Measurements from ENCODE around the gene SLC35F3. TPM values are rescaled to one million over a fixed set of nuclear protein-coding genes. Genes with fewer than 3 reads are reported as not detected.

Gene SLC35F3
- polyA plus RNA-seq, 1 of the 3 experiments (the other 2 are of a cell fraction) = 0.87 TPM

GRCh38 chr1:234091065-234091401, 186.6 kb downstream of the SLC35F3 start:
- CTCF ChIA-PET = interaction anchor here (0.9 to 1.7 kb wide), 2 partner anchors 16 to 24 kb away, joined by 4 to 5 read pairs; no protein-coding TSS in a partner anchor
- TF ChIP-seq, protein P1, sequence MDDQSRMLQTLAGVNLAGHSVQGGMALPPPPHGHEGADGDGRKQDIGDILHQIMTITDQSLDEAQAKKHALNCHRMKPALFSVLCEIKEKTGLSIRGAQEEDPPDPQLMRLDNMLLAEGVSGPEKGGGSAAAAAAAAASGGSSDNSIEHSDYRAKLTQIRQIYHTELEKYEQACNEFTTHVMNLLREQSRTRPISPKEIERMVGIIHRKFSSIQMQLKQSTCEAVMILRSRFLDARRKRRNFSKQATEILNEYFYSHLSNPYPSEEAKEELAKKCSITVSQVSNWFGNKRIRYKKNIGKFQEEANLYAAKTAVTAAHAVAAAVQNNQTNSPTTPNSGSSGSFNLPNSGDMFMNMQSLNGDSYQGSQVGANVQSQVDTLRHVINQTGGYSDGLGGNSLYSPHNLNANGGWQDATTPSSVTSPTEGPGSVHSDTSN (IDR thresholded peaks at IDR 0.05) = no peak
- TF ChIP-seq GATA2 (CRISPR knock-in tag; IDR thresholded peaks at IDR 0.05) (no peak), SIN3A (IDR thresholded peaks at IDR 0.05; ENCODE audit: borderline replicate concordance, low read depth, low read length) (no peak), MEF2A (IDR thresholded peaks at IDR 0.05; ENCODE audit: borderline replicate concordance, low read depth) (no peak), POLR2AphosphoS5 (IDR thresholded peaks at IDR 0.05; ENCODE audit: low read depth, low read length) (no peak), EP300 (IDR thresholded peaks at IDR 0.05; ENCODE audit: borderline replicate concordance in 1 of 2, low read depth in 1 of 2, low read length in 1 of 2) (no peak), GABPA (IDR thresholded peaks at IDR 0.05; ENCODE audit: low read depth) (no peak), RXRA (IDR thresholded peaks at IDR 0.05; ENCODE audit: borderline replicate concordance, low read depth) (no peak), FOXJ3 (CRISPR knock-in tag; IDR thresholded peaks at IDR 0.05) (no peak), ELF1 (IDR thresholded peaks at IDR 0.05) (no peak), TEAD4 (IDR thresholded peaks at IDR 0.05; ENCODE audit: borderline replicate concordance, insufficient read depth) (no peak)
- TF ChIP-seq, protein P2, sequence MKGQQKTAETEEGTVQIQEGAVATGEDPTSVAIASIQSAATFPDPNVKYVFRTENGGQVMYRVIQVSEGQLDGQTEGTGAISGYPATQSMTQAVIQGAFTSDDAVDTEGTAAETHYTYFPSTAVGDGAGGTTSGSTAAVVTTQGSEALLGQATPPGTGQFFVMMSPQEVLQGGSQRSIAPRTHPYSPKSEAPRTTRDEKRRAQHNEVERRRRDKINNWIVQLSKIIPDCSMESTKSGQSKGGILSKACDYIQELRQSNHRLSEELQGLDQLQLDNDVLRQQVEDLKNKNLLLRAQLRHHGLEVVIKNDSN (IDR thresholded peaks at IDR 0.05; ENCODE audit: borderline replicate concordance, low read depth) = no peak
- TF ChIP-seq, protein P3, sequence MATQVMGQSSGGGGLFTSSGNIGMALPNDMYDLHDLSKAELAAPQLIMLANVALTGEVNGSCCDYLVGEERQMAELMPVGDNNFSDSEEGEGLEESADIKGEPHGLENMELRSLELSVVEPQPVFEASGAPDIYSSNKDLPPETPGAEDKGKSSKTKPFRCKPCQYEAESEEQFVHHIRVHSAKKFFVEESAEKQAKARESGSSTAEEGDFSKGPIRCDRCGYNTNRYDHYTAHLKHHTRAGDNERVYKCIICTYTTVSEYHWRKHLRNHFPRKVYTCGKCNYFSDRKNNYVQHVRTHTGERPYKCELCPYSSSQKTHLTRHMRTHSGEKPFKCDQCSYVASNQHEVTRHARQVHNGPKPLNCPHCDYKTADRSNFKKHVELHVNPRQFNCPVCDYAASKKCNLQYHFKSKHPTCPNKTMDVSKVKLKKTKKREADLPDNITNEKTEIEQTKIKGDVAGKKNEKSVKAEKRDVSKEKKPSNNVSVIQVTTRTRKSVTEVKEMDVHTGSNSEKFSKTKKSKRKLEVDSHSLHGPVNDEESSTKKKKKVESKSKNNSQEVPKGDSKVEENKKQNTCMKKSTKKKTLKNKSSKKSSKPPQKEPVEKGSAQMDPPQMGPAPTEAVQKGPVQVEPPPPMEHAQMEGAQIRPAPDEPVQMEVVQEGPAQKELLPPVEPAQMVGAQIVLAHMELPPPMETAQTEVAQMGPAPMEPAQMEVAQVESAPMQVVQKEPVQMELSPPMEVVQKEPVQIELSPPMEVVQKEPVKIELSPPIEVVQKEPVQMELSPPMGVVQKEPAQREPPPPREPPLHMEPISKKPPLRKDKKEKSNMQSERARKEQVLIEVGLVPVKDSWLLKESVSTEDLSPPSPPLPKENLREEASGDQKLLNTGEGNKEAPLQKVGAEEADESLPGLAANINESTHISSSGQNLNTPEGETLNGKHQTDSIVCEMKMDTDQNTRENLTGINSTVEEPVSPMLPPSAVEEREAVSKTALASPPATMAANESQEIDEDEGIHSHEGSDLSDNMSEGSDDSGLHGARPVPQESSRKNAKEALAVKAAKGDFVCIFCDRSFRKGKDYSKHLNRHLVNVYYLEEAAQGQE (IDR thresholded peaks at IDR 0.05; ENCODE audit: low read depth, low read length) = no peak
- TF ChIP-seq, protein P4, sequence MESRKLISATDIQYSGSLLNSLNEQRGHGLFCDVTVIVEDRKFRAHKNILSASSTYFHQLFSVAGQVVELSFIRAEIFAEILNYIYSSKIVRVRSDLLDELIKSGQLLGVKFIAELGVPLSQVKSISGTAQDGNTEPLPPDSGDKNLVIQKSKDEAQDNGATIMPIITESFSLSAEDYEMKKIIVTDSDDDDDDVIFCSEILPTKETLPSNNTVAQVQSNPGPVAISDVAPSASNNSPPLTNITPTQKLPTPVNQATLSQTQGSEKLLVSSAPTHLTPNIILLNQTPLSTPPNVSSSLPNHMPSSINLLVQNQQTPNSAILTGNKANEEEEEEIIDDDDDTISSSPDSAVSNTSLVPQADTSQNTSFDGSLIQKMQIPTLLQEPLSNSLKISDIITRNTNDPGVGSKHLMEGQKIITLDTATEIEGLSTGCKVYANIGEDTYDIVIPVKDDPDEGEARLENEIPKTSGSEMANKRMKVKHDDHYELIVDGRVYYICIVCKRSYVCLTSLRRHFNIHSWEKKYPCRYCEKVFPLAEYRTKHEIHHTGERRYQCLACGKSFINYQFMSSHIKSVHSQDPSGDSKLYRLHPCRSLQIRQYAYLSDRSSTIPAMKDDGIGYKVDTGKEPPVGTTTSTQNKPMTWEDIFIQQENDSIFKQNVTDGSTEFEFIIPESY (IDR thresholded peaks at IDR 0.05; ENCODE audit: borderline replicate concordance, low read depth) = no peak
- TF ChIP-seq, protein P5, sequence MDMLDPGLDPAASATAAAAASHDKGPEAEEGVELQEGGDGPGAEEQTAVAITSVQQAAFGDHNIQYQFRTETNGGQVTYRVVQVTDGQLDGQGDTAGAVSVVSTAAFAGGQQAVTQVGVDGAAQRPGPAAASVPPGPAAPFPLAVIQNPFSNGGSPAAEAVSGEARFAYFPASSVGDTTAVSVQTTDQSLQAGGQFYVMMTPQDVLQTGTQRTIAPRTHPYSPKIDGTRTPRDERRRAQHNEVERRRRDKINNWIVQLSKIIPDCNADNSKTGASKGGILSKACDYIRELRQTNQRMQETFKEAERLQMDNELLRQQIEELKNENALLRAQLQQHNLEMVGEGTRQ (IDR thresholded peaks at IDR 0.05; ENCODE audit: borderline replicate concordance, low read depth, low read length) = no peak
- H3K4me3 ChIP-seq (ENCODE audit: low read depth in 2 of 2, low read length in 1 of 2) = no peak overlapping the region
- no peak overlapping the region for H3K9ac ChIP-seq
- no peaks in the 10 kb centered on the region for H3F3A ChIP-seq (replicated peaks; ENCODE audit: insufficient read depth)
- H3K9me2 ChIP-seq = no peaks in the 10 kb centered on the region
- H3K9me3 ChIP-seq = no peaks in the 10 kb centered on the region
- no peak overlapping the region for H3K4me2 ChIP-seq
- no peak for DNase-seq
- no peaks in the 10 kb centered on the region for H3K36me3 ChIP-seq (replicated peaks in 1 of 2; ENCODE audit: control insufficient read depth in 1 of 2, insufficient read depth in 2 of 2, low read length in 1 of 2)
- no peaks in the 10 kb centered on the region; the same call in 1 of the 2 replicates for H3K27me3 ChIP-seq (ENCODE audit: insufficient read depth)
- 31% methylated on average over 2 of the region's 2 CpGs for WGBS (ENCODE audit: low lambda C conversion rate)
- H3K27ac ChIP-seq (ENCODE audit: low read depth in 2 of 2, low read length in 1 of 2) = no peak overlapping the region
- H3K4me1 ChIP-seq (ENCODE audit: control insufficient read depth in 1 of 2, insufficient read depth in 2 of 2, low read depth in 1 of 2, low read length in 1 of 2) = peaks cover 0 to 12% of the 10 kb centered on the region in 2 experiments; a peak in 1 of 4 replicates
- H4K20me1 ChIP-seq (ENCODE audit: insufficient read depth) = no peaks in the 10 kb centered on the region
- H3K79me2 ChIP-seq (ENCODE audit: insufficient read depth) = no peaks in the 10 kb centered on the region
- POLR2A ChIA-PET = no interaction called here
- no peak overlapping the region for H2AFZ ChIP-seq (ENCODE audit: low read depth)

Measured in SK-N-SH (cell line).